Smooth muscle cell (in vitro differentiated cells): ENCODE measurements around the gene APELA. TPM values are rescaled to one million over a fixed set of nuclear protein-coding genes. Genes with fewer than 3 reads are reported as not detected.
"Not testable (repeated sequence)": the region's sequence is repeated elsewhere in the genome, so short reads cannot be mapped to it uniquely, and the experiment has no call there.

Experiments
- DNase-seq: peaks from one replicate; lab custom pipeline; 2025; ENCODE audit not compliant: unreplicated experiment; lab: John Stamatoyannopoulos, UW
- H2AFZ ChIP-seq: fragments of 200-600 bp; sonication (generic); 2 replicates; pipeline ENCODE4 v1.6.0; 2016; ENCODE audit warnings: antibody characterized with exemption, low read depth, mild to moderate bottlenecking
- H3F3A ChIP-seq: fragments of 200-600 bp; sonication (generic); 2 replicates; pipeline ENCODE4 v1.6.0; 2017; ENCODE audit warnings: antibody characterized with exemption, low read depth
- H3K27ac ChIP-seq: fragments of 200-600 bp; sonication (generic); 2 replicates; pipeline ENCODE4 v1.5.1; 2016; ENCODE audit warnings: low read depth, mild to moderate bottlenecking
- H3K27me3 ChIP-seq: fragments of 200-600 bp; sonication (generic); 2 replicates; pipeline ENCODE4 v1.6.1; 2016; ENCODE audit warnings: low read depth, mild to moderate bottlenecking
- H3K36me3 ChIP-seq: fragments of 200-600 bp; sonication (generic); 2 replicates; pipeline ENCODE4 v1.5.1; 2016; ENCODE audit warnings: low read depth
- H3K4me1 ChIP-seq: fragments of 200-600 bp; sonication (generic); 2 replicates; pipeline ENCODE4 v1.5.1; 2016; ENCODE audit warnings: low read depth
- H3K4me2 ChIP-seq: fragments of 200-600 bp; sonication (generic); 2 replicates; pipeline ENCODE4 v1.6.0; 2016; ENCODE audit warnings: mild to moderate bottlenecking
- H3K4me3 ChIP-seq: fragments of 200-600 bp; sonication (generic); 2 replicates; pipeline ENCODE4 v1.5.1; 2016; ENCODE audit warnings: mild to moderate bottlenecking
- H3K79me2 ChIP-seq: fragments of 200-600 bp; sonication (generic); 2 replicates; pipeline ENCODE4 v1.6.0; 2016; ENCODE audit warnings: low read depth, mild to moderate bottlenecking
- H3K9ac ChIP-seq: fragments of 200-600 bp; sonication (generic); 2 replicates; pipeline ENCODE4 v1.6.0; 2016; ENCODE audit warnings: low read depth
- H3K9me3 ChIP-seq: fragments of 200-600 bp; sonication (generic); replicated peaks from 2 replicates; pipeline ENCODE4 v1.5.1; 2016; ENCODE audit warnings: low read depth
- H4K20me1 ChIP-seq: fragments of 200-600 bp; sonication (generic); 2 replicates; pipeline ENCODE4 v1.6.0; 2016; ENCODE audit warnings: low read depth
- CTCF ChIP-seq: fragments of 200-600 bp; sonication (generic); IDR thresholded peaks from 2 replicates; pipeline ENCODE4 v1.5.1; 2017; ENCODE audit warnings: borderline replicate concordance, mild to moderate bottlenecking, antibody characterized with exemption; ENCODE audit not compliant: insufficient read depth, poor library complexity, severe bottlenecking
- WGBS: methylation state at CpG from one replicate; pipeline ENCODE4 v1.1.7; 2016; ENCODE audit warnings: low lambda C conversion rate; 5-methylcytosine and 5-hydroxymethylcytosine counted together
- polyA plus RNA-seq: library from polyadenylated mRNA; unstranded; fragments of >200 nt; fragmentation: Nextera tagmentation; extraction: Ambion mirVana; gene quantifications from 2 replicates; pipeline ENCODE4 v1.2.1, GENCODE V29; 2016
- total RNA-seq: library from RNA; depleted of rRNA; stranded (reverse); fragments of >200 nt; gene quantifications from 2 replicates; pipeline ENCODE4 v1.2.3, GENCODE V29; 2014

The APELA gene
- total and polyA plus RNA-seq, 2 experiments from 2014 or later = 0.09 TPM; not detected in 1

GRCh38 chr4:164918956-164919355 lies 42.0 kb downstream of the APELA start:
- Histone ChIP-seq H3K79me2 (no peaks in the 10 kb centered on the region), H3K9ac (no peak overlapping the region), H3K27ac (no peak overlapping the region), H3K4me1 (no peaks in the 10 kb centered on the region), H2AFZ (no peak overlapping the region), H3F3A (no peaks in the 10 kb centered on the region), H3K9me3 (no peaks in the 10 kb centered on the region), H4K20me1 (no peaks in the 10 kb centered on the region), H3K4me3 (no peak overlapping the region), H3K4me2 (no peak overlapping the region), H3K27me3 (no peaks in the 10 kb centered on the region), H3K36me3 (no peaks in the 10 kb centered on the region)
- WGBS = 75% methylated on average over 3 of the region's 3 CpGs
- no peak for DNase-seq
- TF ChIP-seq CTCF = no peak

- DNase-seq = no peak
- Histone ChIP-seq H2AFZ (no peak overlapping the region), H3K9ac (no peak overlapping the region), H3F3A (no peaks in the 10 kb centered on the region), H3K36me3 (no peaks in the 10 kb centered on the region), H3K27me3 (no peaks in the 10 kb centered on the region), H3K4me3 (no peak overlapping the region), H3K4me2 (no peak overlapping the region), H3K9me3 (no peaks in the 10 kb centered on the region), H3K79me2 (no peaks in the 10 kb centered on the region), H3K27ac (no peak overlapping the region), H4K20me1 (no peaks in the 10 kb centered on the region), H3K4me1 (no peaks in the 10 kb centered on the region)
- no peak for TF ChIP-seq CTCF
- WGBS = 88% methylated on average over 3 of the region's 3 CpGs
Observed at GRCh38 chr4:164924670-164925238, 47.8 kb downstream of the APELA start.

GRCh38 chr4:164926301-164926700 lies 49.3 kb downstream of the APELA start:
- H4K20me1 ChIP-seq = no peaks in the 10 kb centered on the region
- H3K27me3 ChIP-seq = no peaks in the 10 kb centered on the region
- H2AFZ ChIP-seq = no peak overlapping the region
- H3K4me2 ChIP-seq = no peak overlapping the region
- no peaks in the 10 kb centered on the region for H3K79me2 ChIP-seq
- no peaks in the 10 kb centered on the region for H3K9me3 ChIP-seq
- no peaks in the 10 kb centered on the region for H3F3A ChIP-seq
- DNase-seq = no peak
- H3K4me1 ChIP-seq = no peaks in the 10 kb centered on the region
- H3K9ac ChIP-seq = no peak overlapping the region
- no peak overlapping the region for H3K27ac ChIP-seq
- no peaks in the 10 kb centered on the region for H3K36me3 ChIP-seq
- TF ChIP-seq CTCF = no peak
- no peak overlapping the region for H3K4me3 ChIP-seq
- 95% methylated on average over 2 of the region's 2 CpGs for whole genome bisulfite sequencing

- not testable (repeated sequence) for H3K9ac ChIP-seq, H3K79me2 ChIP-seq, H3K27me3 ChIP-seq, H4K20me1 ChIP-seq, H3K9me3 ChIP-seq, H3K4me1 ChIP-seq, H3K4me3 ChIP-seq, H2AFZ ChIP-seq, H3K27ac ChIP-seq, H3F3A ChIP-seq, DNase-seq, H3K36me3 ChIP-seq, H3K4me2 ChIP-seq
- 77% methylated on average over 2 of the region's 2 CpGs for WGBS
Observed at GRCh38 chr4:164927101-164927500, 50.1 kb downstream of the APELA start.
